GM18951 (cell line): Measurements from ENCODE around the gene MT1F.

ENCODE experiments used
- POLR2A ChIP-seq: IDR thresholded peaks from 4 replicates; pipeline ENCODE4 v1.6.1; 2011; ENCODE audit warnings: mild to moderate bottlenecking; ENCODE audit not compliant: insufficient read length, insufficient read depth; ENCODE audit errors: extremely low read depth
- in situ Hi-C: fragments of 300-500 bp; cut with MboI; formaldehyde crosslinking; loops from one replicate; pipeline ENCODE4 v1.12.0; 2022; ENCODE audit warnings: low sequenced_read_pairs, mixed read lengths, inconsistent platforms; ENCODE audit not compliant: unreplicated experiment

The MT1F gene

DNA sequence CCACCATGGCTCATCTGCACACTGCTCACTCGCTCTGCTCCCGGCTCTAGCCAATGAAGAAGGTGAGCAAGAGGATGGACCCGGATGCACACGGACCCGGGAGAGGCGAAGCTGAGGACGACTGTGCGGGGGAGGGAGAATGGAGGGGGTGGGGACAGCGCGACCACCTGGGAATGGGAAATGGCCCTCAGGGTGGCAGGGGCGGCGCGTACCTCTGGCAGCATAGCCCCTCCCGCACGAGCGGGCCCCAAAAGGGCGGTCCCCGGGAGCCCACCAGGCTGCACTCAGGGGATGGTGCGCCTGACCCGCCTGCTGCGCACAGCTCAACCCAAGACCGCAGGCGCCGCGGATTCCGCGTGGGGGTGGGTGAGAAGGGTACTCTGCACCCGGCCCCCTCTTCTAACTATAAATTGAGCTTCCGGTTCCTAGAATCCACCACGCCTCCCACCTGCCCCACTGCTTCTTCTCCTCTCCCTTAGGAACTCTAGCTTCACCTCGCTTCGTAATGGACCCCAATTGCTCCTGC lies 18.0 kb downstream of the MT1F start:
- in situ Hi-C loops = no loop called here
- TF ChIP-seq POLR2A = no peak

DNA sequence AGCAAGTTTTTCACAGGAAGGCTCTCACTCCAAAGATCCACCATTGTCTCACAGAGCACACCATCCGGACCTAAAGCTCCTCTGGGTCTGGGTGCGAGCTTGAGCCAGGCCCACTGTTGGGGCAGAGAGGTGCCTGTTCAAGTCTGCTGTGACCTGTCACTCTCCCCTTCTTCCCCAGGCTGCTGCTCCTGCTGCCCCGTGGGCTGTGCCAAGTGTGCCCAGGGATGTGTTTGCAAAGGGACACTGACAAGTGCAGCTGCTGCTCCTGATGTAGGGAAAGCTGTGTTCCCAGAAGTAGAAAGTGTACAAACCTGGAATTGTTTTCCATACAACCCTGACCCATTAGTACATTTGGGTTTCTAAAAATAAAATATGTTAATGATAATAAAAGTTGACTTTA lies 19.7 kb downstream of the MT1F start:
- in situ Hi-C loops = no loop called here
- no peak for TF ChIP-seq POLR2A

DNA sequence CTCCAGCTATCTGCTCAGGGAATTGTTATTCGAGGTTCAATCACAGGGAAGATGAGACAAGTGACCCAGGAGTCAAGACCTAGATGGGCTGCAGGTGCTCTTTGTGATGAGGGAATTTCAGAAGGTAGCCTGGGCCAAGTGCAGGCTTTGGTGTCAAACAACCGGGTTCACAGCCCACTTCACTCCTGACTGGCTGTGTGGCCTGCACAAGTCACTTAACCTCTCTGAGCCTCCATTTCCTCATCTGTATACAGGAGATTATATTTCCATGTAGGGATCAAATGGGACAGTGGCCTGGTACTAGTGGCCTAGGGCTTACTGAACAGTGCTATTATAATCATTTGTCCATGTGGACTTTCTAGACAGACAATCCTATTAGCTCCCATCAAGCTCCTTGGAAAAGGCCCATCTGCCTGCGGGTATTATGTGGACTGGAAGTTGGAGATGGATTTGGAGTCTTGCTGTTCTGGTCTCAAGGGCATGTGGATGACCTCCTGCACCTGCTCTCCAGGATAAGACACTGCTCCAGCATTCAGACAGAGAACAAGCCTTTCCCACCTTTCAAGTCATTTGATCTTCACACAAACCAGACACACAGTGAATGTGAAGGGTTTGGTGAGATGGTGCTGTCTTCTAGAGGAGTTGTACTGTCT lies 21.4 kb downstream of the MT1F start:
- in situ Hi-C loops = no loop called here
- TF ChIP-seq POLR2A = no peak

DNA sequence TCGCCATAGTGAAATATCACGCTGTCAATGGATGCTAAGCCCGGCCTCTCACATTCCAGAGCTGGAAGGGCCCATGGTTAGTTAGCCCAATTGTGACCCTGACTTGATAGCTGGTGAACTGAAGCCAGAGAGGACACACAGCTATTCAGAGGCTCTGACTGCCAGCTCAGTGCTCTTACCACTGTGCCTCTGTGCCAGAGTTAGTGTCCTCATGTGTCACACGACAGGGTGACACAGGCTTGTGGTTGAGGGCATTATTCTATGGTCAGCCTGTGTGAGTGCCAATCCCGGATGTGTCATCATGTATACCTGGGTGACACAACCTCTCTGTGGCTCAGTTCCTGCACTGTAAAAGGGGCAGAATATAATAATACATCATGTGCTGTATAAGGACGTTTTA lies 22.1 kb downstream of the MT1F start:
- no peak for TF ChIP-seq POLR2A
- in situ Hi-C loops = no loop called here

DNA sequence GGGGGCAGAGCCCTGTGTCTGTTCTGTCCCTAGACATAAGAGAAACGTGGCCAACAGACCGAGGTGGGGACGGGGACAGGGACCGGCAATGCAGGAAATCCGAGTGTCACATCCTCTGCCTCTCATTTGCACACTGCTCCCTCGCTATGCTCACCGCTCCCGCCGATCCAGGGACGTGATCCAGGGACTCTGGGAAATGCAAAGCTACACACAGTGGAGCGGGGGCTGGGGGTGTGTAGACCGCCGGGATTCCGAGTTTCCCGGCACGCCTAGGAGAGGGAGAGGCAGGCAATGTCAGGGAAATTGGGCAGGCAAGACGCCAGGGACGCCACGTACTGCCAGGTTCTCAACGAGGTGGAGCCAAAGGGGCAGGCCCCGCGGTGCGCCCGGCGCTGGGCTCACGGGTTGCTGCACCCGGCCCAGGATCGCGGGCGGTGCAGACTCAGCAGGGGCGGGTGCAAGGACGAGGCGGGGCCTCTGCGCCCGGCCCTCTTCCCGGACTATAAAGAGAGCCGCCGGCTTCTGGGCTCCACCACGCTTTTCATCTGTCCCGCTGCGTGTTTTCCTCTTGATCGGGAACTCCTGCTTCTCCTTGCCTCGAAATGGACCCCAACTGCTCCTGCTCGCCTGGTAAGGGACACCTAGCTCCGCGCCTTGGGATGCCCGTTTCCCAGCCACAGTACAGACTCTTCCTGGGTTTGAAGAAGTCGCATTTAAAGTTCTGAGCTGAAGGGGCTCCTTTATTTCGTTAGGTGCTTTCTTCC lies 24.4 kb downstream of the MT1F start, which contains the start of gene MT1X:
Gene MT1X, plus strand, starts transcription at position 532 of the 764 bp plus-strand sequence. Its CDS starts 71 bp downstream, at position 603.
- in situ Hi-C loops = no loop called here
- TF ChIP-seq POLR2A = peak; percentile 97

DNA sequence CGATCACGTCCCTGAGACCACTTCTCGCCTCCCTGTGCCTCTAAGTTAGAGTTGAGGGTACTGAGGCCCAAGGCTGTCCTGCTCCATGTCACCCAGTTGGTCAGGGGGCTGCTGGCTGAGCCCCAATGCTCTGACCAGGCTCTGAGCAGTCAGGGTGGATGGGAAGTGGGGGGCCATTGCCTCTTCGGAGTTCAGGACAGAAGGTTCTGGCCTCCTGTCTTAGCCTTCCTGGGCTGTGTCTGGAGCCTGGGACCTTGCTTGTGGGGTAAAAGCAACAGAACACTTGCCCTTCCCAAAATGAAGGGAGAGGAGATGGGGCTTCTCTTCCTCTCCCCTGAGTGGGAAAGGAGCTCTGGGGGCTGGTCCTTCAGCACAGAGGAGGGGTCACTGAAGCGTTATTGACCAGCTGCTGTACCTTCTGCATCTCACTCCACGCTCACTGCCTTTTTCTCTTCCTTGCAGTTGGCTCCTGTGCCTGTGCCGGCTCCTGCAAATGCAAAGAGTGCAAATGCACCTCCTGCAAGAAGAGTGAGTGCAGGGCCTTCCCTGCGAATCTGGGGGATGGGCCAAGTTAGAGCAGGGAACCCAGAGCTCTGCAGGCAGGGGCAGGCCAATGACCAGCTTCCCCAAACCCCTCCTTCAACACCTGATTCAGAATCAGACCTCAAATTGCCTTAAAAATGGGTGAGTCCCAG lies 25.1 kb downstream of the MT1F start:
- in situ Hi-C loops = no loop called here
- TF ChIP-seq POLR2A = no peak

DNA sequence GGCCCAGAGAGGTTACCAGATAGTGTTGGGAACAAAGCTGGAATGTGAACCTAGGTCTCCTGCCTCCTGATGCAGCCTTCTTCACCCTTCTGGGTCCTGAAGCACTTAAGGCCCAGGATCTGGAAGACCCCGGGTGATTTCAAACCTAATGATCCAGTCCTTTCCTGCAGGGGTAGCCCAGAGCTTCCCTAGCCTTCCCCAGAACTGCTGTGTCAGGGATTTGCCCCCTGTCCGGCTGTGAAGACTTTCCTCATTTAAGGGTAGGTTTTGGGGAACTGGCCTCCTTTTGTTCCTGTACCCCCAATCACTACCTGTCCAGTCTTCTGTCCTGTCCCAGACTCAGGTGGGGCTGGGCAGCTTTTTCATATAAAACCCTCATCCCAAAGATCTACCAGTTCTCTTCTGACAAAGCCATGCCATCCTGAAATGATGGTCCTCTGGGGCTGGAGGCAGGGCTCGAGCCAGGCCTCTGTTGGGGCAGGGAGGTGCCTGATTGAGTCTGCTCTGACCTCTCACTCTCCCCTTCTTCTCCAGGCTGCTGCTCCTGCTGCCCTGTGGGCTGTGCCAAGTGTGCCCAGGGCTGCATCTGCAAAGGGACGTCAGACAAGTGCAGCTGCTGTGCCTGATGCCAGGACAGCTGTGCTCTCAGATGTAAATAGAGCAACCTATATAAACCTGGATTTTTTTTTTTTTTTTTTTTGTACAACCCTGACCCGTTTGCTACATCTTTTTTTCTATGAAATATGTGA lies 25.8 kb downstream of the MT1F start:
- in situ Hi-C loops = no loop called here
- TF ChIP-seq POLR2A = no peak

DNA sequence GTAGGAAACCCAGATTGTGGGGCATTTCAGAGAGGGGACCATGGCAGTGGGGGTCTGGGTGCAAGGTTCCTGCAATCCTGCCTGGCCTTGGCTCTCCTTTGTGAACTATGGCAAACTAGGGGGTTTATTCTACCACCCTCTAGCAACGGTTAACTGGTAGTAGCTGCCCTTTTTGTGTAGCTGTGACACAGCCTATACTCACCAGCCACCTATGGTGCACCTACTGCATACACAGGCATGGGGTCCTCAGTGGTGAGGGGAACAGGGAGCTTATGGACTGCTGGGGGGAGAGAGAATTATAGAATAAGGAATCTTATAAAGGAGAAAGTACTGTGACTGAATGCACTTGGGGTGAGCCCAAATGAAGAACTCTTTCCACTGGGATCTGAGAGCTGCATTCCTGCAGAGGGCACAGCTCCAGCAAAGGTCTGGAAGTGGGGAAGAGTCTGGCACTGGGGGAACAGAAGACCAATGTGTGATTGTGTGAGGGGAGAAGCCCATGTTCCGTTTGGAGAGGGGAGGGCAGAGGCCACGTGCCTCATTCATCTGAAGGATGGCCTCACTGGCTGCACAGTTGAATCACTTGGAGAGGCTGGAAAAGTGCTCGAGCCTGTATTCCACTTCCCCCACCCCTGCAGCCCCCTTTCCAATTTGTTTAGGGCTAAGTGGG lies 26.6 kb downstream of the MT1F start:
- no peak for TF ChIP-seq POLR2A
- in situ Hi-C loops = no loop called here

DNA sequence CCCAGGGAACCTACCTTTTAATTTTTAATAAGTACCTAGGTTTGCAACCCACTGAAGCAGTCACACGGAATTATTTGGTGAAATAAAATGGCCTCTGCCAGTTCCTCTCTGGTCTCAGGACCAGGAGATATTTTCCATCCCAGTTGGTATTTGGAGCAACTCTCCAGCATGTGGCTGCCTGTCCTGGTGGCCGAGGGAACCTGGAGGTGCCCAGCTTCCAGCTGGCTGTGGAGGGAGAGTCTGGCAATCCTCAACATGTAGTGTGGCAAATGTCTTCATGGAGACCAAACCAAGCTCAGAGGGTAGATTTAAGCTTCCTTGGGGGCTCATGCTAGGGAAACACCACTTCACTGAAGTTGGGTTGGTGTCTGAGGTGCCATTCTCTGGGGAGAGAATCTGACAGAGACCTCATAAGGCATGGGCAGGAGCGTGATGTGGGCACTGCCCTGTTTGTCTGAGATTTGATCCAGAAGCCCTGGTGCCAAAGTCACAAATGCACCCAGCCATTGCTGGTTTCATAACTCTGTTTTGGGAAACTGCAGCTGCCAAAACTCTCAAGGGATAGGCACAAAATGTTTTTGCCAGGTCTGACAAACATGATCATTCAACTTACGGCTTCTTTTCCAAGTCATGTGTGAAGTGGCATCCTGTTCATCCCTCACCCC lies 27.3 kb downstream of the MT1F start:
- in situ Hi-C loops = no loop called here
- TF ChIP-seq POLR2A = no peak

DNA sequence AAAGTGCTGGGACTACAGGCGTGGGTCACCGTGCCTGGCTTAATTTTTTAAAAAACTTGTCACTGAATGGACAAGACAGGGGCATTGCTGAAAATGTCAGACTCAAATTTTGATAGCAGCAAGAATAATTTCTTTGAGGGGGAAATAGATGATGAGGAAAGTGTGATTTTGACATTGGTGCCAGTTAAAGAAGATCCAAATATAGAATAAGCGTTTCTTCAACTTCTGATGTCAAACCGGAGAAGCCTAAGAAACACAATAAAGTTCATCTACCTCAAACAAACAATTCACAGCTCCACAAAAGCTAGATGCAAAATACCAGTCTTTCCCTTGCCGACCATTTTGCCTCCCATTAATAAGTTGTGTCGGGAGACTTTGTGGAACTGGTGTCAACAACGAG lies 29.0 kb downstream of the MT1F start:
- in situ Hi-C loops = no loop called here
- no peak for TF ChIP-seq POLR2A

DNA sequence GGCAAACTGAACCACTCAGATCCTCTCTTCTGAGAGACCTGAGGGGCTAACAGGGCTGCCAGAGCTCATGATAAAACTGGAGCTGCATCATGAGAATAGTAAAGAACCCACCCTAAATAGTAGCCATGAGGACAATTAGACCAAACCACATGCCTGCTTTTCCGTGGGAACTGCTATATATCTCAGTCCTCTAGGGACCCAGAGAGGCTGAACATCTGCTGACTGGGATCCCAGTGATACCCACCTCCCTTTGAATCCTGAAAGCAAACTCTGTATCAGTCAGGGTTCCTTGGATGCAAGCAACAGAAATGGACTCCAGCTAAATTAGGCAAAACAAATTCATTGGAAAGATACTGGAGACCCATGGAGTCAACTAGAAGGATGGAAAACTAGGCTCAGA lies 31.0 kb downstream of the MT1F start:
- no peak for TF ChIP-seq POLR2A
- in situ Hi-C loops = no loop called here

DNA sequence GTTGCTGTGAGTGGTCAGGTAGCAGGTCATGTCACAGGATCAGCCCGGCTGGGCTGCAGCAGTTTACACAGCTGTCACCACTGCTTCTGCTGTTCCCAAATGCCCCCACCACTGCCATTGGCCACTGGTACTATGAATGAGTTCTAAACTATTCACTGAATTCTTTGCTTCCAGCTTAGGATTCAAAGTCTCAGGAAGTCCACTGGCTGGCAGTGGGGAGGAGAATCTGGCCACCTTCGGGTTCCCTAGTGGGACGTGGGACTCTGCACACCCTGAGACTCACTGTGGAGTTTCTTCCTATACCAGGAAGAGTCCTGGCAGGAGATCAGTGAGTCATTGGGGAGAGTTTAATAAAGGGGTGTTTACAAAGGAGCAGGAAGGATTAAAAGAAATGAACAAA lies 31.4 kb downstream of the MT1F start:
- in situ Hi-C loops = no loop called here

More for the DNA sequence above, 31.4 kb downstream of the MT1F start:
- TF ChIP-seq POLR2A = no peak
